ENCODE data around the gene OPCML.
A peak's percentile ranks its signal among the peaks of the same experiment; 100 is the strongest.

Gene OPCML

GRCh38 chr11:132910011-132910760, 622.1 kb downstream of the OPCML start:
- Mint-ChIP-seq H3K4me3 (no peak overlapping the region), H3K27me3 (ENCODE audit: low read depth) (peaks cover 15% of the 10 kb centered on the region), H3K27ac (peak overlapping the region; percentile 42 to 77 (median 60)), H3K36me3 (ENCODE audit: low read depth) (no peaks in the 10 kb centered on the region), H3K4me1 (peaks cover 59% of the 10 kb centered on the region), H3K9me3 (no peaks in the 10 kb centered on the region)
- no peak for TF ChIP-seq CTCF (IDR thresholded peaks at IDR 0.05; ENCODE audit: unreplicated experiment in 3 of 3)

GRCh38 chr11:132909021-132909606, 623.2 kb downstream of the OPCML start:
- Mint-ChIP-seq H3K36me3 (ENCODE audit: low read depth) (no peaks in the 10 kb centered on the region), H3K4me1 (peaks cover 57% of the 10 kb centered on the region), H3K4me3 (no peak overlapping the region), H3K27ac (peak overlapping the region; percentile 48 to 58 (median 49)), H3K9me3 (no peaks in the 10 kb centered on the region), H3K27me3 (ENCODE audit: low read depth) (peaks cover 7% of the 10 kb centered on the region)
- TF ChIP-seq CTCF (IDR thresholded peaks at IDR 0.05; ENCODE audit: unreplicated experiment in 3 of 3) = no peak

DNA sequence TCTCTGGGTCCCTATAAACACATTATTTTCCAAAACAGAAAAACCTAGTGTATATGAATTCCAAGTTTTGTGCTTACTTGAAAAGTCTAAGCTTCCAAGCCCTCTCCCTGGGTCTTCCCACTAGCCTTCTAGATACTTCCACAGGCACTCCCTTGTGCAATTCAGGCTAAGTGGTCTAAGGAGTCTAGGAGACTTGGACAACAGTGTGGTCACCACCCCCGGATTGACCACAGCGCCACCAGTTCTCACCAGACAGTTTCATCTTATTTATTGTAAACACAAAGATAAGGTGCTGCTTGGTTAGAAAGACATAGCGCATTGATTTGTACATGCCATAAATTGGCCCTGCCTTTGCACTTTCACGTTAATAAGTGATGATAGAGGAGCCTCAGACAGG, 623.9 kb downstream of the OPCML start:
- Mint-ChIP-seq H3K4me3 (no peak overlapping the region), H3K36me3 (ENCODE audit: low read depth) (no peaks in the 10 kb centered on the region), H3K27ac (peak overlapping the region; percentile 28 to 60 (median 49)), H3K27me3 (ENCODE audit: low read depth) (peaks cover 3% of the 10 kb centered on the region), H3K9me3 (no peaks in the 10 kb centered on the region), H3K4me1 (peaks cover 54% of the 10 kb centered on the region)
- TF ChIP-seq CTCF (IDR thresholded peaks at IDR 0.05; ENCODE audit: unreplicated experiment in 3 of 3) = no peak

- peak overlapping the region; percentile 28 to 60 (median 49) for H3K27ac Mint-ChIP-seq
- no peak overlapping the region for H3K4me3 Mint-ChIP-seq
- H3K27me3 Mint-ChIP-seq (ENCODE audit: low read depth) = peaks cover 3% of the 10 kb centered on the region
- H3K9me3 Mint-ChIP-seq = no peaks in the 10 kb centered on the region
- no peak for TF ChIP-seq CTCF (IDR thresholded peaks at IDR 0.05; ENCODE audit: unreplicated experiment in 3 of 3)
- H3K36me3 Mint-ChIP-seq (ENCODE audit: low read depth) = no peaks in the 10 kb centered on the region
- H3K4me1 Mint-ChIP-seq = peaks cover 54% of the 10 kb centered on the region
Observed at GRCh38 chr11:132907651-132908413, 624.5 kb downstream of the OPCML start.

DNA sequence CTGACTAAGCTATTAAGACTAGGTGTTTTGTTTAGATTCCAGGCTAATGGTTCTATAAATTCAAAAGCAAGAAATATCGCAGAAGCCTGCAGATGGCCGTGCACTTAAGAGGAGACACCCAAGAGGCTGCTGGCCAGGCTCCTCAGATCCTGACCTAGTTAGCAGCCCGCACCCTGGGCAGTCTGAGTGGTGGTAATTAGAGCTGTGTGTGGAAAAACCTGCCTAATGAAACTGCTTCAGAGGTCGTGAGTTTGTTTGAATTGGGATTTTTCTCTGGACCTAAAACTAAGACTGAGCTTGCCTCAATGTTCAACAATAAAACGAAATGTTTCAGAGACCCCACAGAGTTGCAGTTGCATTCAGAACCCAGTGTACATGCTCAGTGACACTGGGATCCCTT, 627.7 kb downstream of the OPCML start:
- TF ChIP-seq CTCF (IDR thresholded peaks at IDR 0.05; ENCODE audit: unreplicated experiment in 3 of 3) = no peak
- Mint-ChIP-seq H3K27ac (no peak overlapping the region), H3K27me3 (ENCODE audit: low read depth) (peaks cover 7% of the 10 kb centered on the region), H3K36me3 (ENCODE audit: low read depth) (no peaks in the 10 kb centered on the region), H3K9me3 (no peaks in the 10 kb centered on the region), H3K4me1 (peaks cover 41% of the 10 kb centered on the region), H3K4me3 (no peak overlapping the region)
